ENCODE measurements around the gene GALNT7. TPM values are rescaled to one million over a fixed set of nuclear protein-coding genes. Genes with fewer than 3 reads are reported as not detected.

GALNT7 gene
- total RNA-seq, 4 donors from 2014 or later = 31.4 to 124 (median 105) TPM

DNA sequence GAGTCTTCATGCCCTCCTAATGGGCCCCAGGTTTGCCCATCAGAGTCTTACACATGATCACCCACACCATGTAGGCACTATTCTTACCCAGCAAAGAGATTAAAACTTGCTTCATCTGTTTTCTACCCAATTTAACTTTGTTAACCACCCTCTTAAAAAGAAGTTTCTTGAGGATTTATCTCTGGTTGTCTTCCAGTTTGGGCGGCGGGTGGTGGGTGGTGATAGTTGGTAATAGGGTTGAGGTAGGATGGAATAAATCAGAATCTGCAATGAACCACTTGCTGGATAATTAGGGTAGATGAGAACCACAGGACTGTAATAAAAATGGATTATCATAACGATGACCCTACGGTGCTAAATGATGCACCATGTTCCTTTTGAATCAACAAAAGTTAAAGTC is 30.9 kb downstream of the GALNT7 start:
- Histone ChIP-seq H3K4me1 (peaks cover 0 to 4% (median 0%) of the 10 kb centered on the region in 4 donors), H3K9me3 (peaks cover 0 to 7% of the 10 kb centered on the region in 2 donors), H3K27ac (no peak overlapping the region), H3K27me3 (no peaks in the 10 kb centered on the region), H3K4me3 (no peak overlapping the region), H3K36me3 (no peaks in the 10 kb centered on the region)
- TF ChIP-seq, protein P1, sequence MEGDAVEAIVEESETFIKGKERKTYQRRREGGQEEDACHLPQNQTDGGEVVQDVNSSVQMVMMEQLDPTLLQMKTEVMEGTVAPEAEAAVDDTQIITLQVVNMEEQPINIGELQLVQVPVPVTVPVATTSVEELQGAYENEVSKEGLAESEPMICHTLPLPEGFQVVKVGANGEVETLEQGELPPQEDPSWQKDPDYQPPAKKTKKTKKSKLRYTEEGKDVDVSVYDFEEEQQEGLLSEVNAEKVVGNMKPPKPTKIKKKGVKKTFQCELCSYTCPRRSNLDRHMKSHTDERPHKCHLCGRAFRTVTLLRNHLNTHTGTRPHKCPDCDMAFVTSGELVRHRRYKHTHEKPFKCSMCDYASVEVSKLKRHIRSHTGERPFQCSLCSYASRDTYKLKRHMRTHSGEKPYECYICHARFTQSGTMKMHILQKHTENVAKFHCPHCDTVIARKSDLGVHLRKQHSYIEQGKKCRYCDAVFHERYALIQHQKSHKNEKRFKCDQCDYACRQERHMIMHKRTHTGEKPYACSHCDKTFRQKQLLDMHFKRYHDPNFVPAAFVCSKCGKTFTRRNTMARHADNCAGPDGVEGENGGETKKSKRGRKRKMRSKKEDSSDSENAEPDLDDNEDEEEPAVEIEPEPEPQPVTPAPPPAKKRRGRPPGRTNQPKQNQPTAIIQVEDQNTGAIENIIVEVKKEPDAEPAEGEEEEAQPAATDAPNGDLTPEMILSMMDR (IDR thresholded peaks at IDR 0.05) = no peak
- TF ChIP-seq POLR2AphosphoS5 (IDR thresholded peaks at IDR 0.05) (no peak), POLR2A (IDR thresholded peaks at IDR 0.05) (no peak), EP300 (IDR thresholded peaks at IDR 0.05; ENCODE audit: low read depth) (no peak)
- 88 to 96% methylated on average over 4 of the region's 4 CpGs for WGBS, 2 donors (ENCODE audit: low coverage in 1 of 2)
- in situ Hi-C loops (cut with MboI; ENCODE audit: low pct_ligation_motif_present in 1 of 4, low pct_unique_long_range_greater_than_20kb in 1 of 4, low sequenced_read_pairs in 3 of 4) (no loop called here), intact Hi-C loops (cut with DNase I; ENCODE audit: low total_unique reads) (no loop called here)
- DNase-seq = no peak

DNA sequence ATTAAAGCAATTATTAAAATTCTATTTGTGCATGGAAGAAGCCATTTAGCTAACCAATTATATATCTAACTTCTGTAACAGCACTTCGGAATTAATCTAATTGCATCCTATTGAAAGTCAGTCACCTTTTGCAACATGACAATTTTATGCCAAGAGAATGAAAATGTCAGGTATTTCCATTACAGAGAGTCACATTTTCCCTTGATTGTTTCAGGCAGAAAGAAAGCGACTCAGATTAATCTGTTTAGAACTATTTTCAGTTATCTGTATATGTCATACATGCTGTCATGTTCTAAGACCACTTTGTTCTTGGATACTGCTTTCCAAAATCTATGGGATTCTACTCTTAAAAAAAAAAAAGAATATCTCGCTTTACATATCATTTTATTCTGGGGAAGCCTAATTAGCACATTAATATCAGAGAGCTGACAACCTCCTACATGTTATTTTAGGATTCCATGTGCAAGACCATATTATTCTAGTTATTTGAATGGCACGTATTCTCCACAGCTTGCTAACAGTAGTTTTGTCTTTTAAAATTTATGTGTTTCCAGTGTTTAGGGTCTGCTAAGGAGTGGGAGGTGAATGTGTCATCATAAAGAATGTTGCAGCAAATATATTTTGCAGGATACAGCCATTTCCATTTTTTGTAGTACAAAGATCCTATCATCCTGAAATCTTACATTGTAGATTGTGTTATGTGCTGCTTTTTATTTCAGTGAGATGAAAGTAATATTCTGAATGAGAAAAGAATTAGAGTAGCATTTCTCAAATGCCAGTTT is 31.7 kb downstream of the GALNT7 start:
- H3K4me3 ChIP-seq = no peak overlapping the region
- no peaks in the 10 kb centered on the region for H3K36me3 ChIP-seq
- in situ Hi-C loops (cut with MboI; ENCODE audit: low pct_ligation_motif_present in 1 of 4, low pct_unique_long_range_greater_than_20kb in 1 of 4, low sequenced_read_pairs in 3 of 4) = no loop called here
- no peak overlapping the region for H3K27ac ChIP-seq
- no peaks in the 10 kb centered on the region for H3K4me1 ChIP-seq
- H3K27me3 ChIP-seq = no peaks in the 10 kb centered on the region
- 82 to 92% methylated on average over 4 of the region's 4 CpGs for WGBS, 2 donors (ENCODE audit: low coverage in 1 of 2)
- TF ChIP-seq EP300 (IDR thresholded peaks at IDR 0.05; ENCODE audit: low read depth) (no peak), POLR2A (IDR thresholded peaks at IDR 0.05) (no peak), POLR2AphosphoS5 (IDR thresholded peaks at IDR 0.05) (no peak)
- TF ChIP-seq, protein P1 (IDR thresholded peaks at IDR 0.05) = no peak
- intact Hi-C loops (cut with DNase I; ENCODE audit: low total_unique reads) = no loop called here
- peaks cover 0 to 7% of the 10 kb centered on the region in 2 donors for H3K9me3 ChIP-seq
- DNase-seq = no peak

DNA sequence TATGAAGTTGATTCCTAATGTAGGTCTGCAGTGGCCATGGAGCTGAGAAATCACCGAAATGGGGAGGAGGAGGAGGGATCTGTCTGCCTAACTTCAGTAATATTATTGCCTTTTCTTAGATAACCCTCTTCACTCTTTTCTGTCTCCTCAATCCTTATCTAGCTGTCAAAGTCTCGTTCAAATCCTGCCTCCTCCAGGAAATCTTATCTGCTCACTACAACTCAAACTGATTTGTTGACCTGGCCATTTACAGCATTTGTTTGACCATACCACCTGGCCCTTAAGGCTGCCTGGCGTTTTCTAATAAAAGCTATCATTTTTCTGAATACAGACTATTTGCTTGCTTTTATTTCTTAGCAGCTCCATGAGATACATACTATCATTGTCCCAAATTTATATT is 33.8 kb downstream of the GALNT7 start:
- Histone ChIP-seq H3K4me3 (no peak overlapping the region), H3K36me3 (no peaks in the 10 kb centered on the region), H3K9me3 (peaks cover 0 to 7% of the 10 kb centered on the region in 2 donors), H3K27ac (no peak overlapping the region), H3K4me1 (no peaks in the 10 kb centered on the region), H3K27me3 (no peaks in the 10 kb centered on the region)
- DNase-seq = no peak
- 91 to 92% methylated on average over 3 of the region's 3 CpGs for WGBS, 2 donors (ENCODE audit: low coverage in 1 of 2)
- intact Hi-C loops (cut with DNase I; ENCODE audit: low total_unique reads) = no loop called here
- in situ Hi-C loops (cut with MboI; ENCODE audit: low pct_ligation_motif_present in 1 of 4, low pct_unique_long_range_greater_than_20kb in 1 of 4, low sequenced_read_pairs in 3 of 4) = no loop called here
- no peak for TF ChIP-seq POLR2AphosphoS5 (IDR thresholded peaks at IDR 0.05)
- TF ChIP-seq, protein P1 (IDR thresholded peaks at IDR 0.05) = no peak
- no peak for TF ChIP-seq EP300 (IDR thresholded peaks at IDR 0.05; ENCODE audit: low read depth)
- TF ChIP-seq POLR2A (IDR thresholded peaks at IDR 0.05) = no peak

DNA sequence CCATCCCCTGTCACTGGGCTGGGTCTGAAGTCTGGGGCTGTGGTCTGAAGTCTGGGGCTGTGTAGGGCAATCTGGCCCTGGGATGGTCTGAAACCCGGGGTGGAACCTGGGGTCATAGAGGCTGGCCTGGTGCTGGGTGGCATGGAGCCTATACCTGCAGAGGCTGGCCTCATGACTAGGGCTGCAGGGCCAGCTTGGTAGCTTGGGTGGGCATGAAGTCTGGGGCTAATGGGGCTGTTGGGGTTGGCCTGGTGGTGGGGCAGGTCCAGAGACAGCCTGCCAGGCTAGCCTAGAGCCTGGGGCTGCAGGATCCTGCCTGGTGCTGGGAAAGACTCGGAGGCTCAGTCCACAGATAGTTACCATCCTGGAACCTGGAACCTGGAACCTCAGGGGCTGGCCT is 37.0 kb downstream of the GALNT7 start:
- TF ChIP-seq, protein P1 (IDR thresholded peaks at IDR 0.05) = no peak
- TF ChIP-seq POLR2AphosphoS5 (IDR thresholded peaks at IDR 0.05) (no peak), EP300 (IDR thresholded peaks at IDR 0.05; ENCODE audit: low read depth) (no peak), POLR2A (IDR thresholded peaks at IDR 0.05) (no peak)
- Histone ChIP-seq H3K27me3 (no peaks in the 10 kb centered on the region), H3K9me3 (peaks cover 0 to 7% of the 10 kb centered on the region in 2 donors), H3K36me3 (no peaks in the 10 kb centered on the region), H3K4me3 (no peak overlapping the region), H3K4me1 (peaks cover 0 to 6% (median 0%) of the 10 kb centered on the region in 4 donors), H3K27ac (no peak overlapping the region)
- intact Hi-C loops (cut with DNase I; ENCODE audit: low total_unique reads) (no loop called here), in situ Hi-C loops (cut with MboI; ENCODE audit: low pct_ligation_motif_present in 1 of 4, low pct_unique_long_range_greater_than_20kb in 1 of 4, low sequenced_read_pairs in 3 of 4) (no loop called here)
- 91% methylated on average over 2 of the region's 2 CpGs; no CpG with 5 or more reads in 1 of the 2 donors for WGBS, 2 donors (ENCODE audit: low coverage in 1 of 2)
- DNase-seq = no peak
